ENCODE results near the gene PRIM2.
"Not testable (repeated sequence)": the region's sequence is repeated elsewhere in the genome, so short reads cannot be mapped to it uniquely, and the experiment has no call there.

The PRIM2 gene, protein sequence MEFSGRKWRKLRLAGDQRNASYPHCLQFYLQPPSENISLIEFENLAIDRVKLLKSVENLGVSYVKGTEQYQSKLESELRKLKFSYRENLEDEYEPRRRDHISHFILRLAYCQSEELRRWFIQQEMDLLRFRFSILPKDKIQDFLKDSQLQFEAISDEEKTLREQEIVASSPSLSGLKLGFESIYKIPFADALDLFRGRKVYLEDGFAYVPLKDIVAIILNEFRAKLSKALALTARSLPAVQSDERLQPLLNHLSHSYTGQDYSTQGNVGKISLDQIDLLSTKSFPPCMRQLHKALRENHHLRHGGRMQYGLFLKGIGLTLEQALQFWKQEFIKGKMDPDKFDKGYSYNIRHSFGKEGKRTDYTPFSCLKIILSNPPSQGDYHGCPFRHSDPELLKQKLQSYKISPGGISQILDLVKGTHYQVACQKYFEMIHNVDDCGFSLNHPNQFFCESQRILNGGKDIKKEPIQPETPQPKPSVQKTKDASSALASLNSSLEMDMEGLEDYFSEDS

DNA sequence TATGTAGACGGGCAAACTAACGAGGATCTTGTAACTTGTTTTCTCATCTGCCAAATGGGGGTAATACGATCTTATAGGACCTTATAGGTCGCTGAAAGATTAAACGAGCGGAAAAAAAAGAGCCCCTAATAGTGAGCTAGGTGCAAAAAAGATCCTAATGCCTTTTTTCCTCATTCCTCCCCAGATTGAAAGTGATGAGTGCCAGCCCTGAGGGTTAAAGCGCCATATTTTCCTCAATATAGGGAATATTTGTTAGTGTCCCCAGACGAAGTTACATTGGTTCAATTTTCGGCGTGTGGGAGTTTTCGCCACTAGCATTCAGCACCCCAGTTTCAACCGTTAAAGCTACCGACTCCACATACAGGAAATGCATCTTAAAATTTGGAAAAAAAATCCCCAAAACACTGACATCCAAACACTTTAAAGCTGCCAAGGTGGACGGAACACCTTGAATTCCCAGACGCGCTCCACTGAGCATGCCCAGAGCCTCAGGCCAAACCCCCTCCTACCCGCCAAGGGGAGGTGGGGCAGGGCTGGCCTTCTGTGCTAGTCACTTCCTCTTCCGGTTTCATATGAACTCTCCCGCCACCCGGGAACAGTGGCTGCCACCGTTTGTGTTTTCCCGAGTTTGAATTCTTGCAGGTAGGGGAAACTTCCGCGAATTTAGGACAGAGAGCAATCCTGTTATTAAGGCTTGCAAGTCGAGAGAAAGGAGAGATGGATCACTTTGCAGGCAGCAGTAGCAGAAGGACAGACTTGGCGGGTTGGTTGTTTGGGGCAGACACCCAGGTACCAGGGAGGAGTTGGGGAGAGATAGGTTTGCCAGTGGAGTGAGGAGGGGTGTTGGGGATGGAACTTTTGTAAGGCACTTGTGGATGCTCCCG is at the start of gene PRIM2:
TSS of gene PRIM2 (plus strand) at position 571 of the 884 bp plus-strand sequence. CDS start 816 bp downstream, outside the sequence.
- DNase-seq, result peak; percentile 75

DNA sequence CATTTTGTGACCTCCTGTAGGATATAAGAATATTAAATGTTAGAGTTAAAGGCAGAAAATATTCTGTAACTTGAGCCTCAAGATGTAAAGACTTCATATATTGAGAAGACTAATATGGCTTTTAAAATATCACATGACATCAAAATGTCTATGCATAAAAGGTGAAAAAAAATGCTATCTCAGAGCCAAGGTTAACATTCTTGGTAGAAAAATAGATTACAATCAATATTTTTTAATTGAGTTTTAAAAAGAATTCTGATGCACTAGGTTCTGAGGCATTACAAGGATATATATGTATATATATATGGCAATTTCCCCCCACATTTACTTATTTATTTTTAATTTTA is 49.2 kb upstream of the PRIM2 start:
- DNase-seq, result no peak

DNA sequence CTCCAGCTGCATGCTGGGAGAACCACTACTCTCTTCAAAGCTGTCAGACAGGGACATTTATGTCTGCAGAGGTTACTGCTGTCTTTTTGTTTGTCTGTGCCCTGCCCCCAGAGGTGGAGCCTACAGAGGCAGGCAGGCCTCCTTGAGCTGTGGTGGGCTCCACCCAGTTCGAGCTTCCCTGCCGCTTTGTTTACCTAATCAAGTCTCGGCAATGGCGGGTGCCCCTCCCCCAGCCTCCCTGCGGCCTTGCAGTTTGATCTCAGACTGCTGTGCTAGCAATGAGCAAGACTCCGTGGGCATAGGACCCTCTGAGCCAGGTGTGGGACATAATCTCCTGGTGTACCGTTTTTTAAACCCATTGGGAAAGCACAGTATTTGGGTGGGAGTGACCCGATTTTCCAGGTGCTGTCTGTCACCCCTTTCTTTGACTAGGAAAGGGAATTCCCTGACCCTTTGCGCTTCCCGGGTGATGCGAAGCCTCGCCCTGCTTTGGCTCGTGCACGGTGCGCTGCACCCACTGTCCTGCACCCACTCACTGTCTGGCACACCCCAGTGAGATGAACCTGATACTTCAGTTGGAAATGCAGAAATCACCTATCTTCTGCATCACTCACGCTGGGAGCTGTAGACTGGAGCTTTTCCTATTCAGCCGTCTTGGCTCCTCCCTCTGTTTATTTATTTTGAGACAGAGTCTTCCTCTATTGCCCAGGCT is 43.2 kb upstream of the PRIM2 start:
- not testable (repeated sequence) for DNase-seq

DNA sequence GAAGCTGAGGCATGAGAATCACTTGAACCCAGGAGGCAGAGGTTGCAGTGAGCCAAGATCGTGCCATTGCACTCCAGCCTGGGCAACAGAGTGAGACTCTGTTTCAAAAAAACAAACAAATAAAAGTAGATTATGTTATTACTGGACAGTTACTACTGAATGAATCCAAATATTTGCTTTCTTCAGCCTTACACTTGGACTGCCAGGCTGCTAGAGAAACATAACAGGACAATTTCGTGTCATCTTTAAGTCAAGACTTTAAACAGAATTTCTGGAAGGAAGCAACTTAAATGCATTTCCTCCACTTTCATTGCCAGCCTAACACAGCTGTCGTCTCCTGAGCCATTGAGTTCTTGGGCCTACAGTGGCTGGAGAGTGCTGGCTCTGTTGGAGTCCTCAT is 42.0 kb upstream of the PRIM2 start:
- no peak for DNase-seq

DNA sequence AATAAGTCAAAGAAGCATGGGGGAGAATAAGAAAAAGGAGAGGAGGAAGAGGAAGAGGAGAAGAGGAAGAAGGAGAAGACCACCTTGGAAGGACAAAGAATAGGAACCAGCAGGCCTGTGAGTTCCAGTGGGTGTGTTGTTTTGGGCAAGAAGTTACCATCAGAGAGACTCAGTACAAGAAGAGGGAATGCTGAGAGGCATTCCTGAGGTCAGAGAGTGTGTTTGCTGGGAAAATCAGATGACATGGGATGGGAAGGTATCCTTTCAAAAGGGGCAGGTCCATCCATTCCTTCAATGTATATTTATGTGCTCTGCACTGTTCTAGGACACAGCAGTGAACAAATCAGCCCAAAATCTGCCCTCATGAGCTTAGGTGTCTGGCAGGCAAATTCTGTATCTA is 40.5 kb upstream of the PRIM2 start:
- DNase-seq, result no peak

DNA sequence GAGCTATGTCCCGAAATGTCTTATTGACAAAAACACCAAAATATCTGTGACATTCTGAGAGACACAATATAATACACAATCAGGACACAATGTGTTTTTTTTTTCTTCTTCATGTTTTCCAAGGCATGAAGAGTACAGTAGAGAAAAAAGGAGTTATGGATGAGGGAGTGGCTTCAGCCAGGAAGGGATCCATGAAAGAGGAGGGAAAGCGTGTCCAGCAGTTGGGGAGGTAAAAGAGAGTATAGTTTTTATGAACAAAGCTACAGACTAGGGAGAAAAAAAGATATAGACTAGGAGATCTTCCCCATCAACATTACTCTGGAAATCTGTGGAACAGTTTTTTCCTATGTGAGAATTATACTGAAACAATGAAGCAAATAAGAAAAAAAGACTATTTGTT is 38.9 kb upstream of the PRIM2 start:
- no peak for DNase-seq

DNA sequence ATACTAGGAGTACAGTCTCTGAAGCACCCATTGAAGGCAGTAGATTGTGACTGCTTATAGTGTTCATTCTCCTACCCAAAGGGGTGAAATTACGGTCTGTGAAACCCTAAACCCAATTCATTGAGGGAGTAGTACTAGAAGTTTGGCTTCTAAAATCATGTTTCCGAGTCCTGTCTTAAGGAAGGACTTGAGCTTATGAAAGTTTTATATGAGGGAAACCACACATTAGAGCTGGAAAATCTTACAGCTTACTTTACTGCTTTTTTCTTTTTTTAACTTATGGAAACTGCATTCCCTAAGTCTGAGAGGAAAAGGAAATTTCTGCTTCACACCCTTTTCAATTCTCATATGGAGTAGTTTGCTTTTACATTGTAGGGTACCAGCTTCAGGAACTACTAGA is 38.4 kb upstream of the PRIM2 start:
- no peak for DNase-seq

DNA sequence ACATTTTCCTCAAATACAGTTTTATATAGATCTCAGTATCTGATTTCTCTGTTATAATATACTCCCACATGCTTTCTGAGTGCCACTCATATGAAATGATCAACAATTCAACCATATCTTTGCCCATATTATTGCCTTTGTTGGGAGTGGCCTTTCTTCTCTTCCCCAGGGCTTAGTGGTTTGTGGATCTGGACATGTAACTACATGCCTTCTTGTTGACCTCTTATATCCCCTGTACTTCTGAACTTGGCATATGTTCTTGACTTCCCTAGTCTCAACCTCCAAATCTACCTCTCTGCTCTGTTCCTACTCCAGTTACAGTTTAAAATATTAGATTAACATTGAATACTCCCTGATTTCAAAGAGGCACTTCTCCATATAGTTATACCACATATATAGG is 34.3 kb upstream of the PRIM2 start:
- no peak for DNase-seq

DNA sequence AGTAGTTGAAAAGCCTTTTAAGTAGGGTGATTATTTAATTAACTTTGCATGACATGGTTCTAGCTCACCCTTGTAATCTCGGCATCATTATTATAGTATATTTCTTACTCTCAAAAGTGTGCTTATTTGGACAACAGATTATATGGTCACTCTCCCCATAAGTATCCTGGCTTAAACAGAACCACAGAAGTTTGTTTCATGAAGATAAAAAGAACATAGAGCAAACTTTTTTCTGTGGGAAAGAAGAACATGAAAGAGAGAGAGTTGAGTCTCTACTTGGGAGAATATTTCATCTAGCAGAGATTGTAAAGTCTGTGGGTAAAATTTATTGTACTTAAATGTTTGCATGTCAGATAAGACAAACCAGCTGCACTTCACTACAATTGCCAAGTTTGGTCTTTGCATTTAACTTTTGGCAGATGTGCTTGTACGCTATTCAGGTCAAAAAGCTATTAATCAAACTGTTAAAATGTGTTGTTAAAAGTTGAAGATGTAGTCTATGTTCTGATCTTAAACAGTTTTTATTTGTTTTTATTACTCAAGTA is 33.4 kb upstream of the PRIM2 start:
- no peak for DNase-seq

DNA sequence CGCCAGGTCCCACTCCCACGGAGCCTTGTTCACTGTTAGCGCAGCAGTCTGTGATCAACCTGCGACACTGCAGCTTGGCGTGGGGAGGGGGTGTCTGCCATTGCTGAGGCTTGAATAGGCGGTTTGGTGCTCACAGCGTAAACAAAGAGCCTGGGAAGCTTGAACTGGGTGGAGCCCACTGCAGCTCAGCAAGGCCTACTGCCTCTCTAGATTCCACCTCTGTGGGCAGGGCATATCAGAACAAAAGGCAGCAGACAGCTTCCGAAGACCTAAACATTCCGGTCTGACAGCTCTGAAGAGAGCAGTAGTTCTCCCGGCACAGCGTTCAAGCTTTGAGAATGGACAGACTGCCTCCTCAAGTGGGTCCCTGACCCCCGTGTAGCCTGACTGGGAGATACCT is 29.3 kb upstream of the PRIM2 start:
- DNase-seq, result not testable (repeated sequence)

DNA sequence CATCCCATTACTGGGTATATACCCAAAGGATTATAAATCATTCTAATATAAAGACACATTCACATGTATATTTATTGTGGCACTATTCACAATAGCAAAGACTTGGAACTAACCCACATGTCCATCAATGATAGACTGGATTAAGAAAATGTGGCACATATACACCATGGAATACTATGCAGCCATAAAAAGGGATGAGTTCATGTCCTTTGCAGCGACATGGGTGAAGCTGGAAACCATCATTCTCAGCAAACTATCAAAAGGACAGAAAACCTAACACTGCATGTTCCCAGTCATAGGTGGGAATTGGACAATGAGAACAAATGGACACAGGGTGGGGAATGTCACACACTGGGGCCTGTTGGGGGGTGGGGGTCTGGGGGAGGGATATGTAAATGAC is 24.0 kb upstream of the PRIM2 start:
- not testable (repeated sequence) for DNase-seq

DNA sequence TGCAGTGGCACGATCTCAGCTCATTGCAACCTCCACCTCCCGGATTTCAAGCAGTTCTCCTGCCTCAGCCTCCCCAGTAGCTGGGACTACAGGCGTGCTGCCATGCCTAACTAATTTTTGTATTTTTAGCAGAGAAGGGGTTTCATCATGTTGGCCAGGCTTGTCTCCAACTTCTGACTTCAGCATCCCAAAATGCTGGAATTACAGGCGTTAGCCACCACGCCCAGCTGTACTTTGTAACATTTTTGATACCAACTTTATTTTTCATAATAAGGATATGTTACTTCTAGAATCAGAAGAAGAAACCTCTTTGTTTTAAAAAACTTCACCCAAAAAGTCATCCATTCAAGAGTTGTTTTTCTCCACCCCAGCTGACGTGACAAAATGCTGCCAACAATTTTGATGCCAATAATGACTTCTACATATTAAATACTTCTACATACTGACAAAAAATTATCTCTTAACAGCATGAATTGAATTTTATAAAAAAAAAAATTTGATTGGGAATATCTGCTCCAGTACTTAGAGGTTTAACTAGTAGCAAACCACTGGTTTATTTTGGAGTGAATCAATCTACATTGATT is 22.5 kb upstream of the PRIM2 start:
- DNase-seq, result no peak

DNA sequence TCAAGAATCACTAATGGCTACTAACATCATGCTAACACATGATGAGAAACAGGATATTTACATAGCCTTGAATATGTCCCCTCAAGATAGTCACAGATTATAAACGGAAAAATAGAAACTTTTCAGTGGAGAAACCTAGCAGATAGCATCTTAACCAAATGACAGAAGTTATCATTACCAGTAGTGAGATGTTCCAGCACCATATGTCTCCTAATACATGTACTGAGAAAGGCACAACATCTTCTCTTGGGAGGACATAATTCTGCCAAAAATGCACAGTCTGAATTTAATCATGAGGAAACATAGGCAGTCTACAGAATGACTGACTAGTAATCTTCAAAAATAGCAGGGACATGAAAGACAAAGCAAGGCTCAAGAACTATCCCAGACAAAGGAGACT is 19.9 kb upstream of the PRIM2 start:
- DNase-seq, result no peak

DNA sequence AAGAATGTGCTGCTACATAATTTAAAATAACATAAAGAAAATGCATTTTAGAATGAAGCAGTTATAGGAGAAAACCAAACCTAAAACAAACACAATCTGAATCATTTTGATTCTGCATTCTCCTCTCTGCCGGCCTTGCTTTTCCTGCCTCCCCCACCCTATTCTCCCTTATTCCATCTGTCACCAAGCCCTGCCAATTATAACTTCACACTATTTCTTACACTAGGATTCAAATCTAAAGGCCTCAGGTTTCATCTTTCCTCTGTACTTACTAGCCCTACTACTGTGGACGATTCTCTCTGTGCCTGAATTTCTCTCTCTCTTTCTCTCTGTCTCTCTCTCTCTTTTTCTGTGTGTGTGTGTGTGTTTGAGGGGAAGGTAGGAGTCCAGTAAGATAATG is 18.7 kb upstream of the PRIM2 start:
- no peak for DNase-seq

DNA sequence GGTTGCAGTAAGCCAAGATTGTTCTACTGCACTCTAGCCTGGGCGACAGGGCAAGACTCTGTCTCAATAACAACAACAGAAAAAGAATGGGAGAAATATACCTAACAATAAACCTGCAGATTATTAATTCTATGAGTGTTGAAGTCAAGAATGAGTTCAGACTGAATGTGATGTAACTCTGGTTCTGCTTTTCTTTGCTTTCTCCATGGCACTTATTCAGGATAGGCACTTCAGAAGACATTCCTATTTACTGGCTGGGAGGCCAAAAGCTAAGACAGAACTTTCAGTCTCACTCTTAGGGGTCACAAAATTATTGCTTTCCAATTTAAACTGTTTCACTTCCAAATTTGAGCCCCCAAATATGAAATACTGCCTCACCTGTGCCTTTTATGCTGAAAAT is 15.7 kb upstream of the PRIM2 start:
- no peak for DNase-seq

DNA sequence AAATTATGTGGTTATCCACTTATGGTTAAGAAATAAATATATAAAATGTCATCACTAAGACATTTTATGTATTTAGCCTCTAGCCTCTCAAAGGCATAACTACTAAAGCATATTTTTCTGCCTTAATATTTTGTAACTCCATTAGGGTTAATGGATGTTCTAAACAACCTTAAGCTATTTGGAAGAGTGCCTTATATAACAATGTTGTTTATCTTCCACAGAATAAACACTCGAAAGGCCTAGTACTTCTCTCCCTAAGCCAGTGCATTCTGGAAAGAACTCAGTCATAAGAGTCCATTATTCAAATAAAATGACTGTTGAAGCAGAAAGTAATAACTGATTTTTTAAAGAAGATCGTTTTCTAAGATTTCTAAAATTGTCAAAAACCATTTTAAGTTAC is 15.0 kb upstream of the PRIM2 start:
- DNase-seq, result no peak

DNA sequence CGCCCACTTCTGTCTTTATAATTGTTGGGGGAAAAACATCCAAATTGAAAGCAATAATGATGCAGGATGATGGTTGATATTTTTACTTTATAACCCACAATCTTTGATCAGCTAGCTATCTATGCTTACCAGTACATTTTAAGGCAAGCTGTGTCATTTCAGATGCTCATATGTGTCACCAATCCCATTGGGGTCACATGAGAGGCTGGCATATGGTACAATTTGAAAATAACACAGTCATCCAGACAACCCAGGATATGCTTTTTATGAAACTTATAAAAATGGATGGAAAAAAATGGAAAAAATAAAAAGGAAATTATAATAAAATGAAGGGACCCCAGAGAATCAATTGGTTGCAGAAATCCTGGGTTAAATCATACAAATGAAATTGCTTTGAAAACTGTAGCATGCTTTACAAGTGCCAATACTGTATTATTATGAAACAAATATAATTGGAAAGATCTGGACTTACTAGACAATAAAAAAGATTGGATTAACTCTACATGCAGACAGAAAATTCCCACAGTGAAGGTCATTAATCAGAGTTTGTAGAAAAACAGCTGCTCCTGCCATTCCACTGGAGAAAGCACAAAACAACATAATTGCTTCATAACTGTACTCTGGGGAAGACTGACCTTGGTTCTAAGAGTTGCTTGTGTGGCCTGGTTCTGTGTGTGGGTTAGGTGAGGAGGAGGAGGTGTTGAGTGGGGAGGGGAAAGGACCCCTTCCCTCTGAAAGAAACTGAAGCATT is 13.3 kb upstream of the PRIM2 start:
- no peak for DNase-seq

DNA sequence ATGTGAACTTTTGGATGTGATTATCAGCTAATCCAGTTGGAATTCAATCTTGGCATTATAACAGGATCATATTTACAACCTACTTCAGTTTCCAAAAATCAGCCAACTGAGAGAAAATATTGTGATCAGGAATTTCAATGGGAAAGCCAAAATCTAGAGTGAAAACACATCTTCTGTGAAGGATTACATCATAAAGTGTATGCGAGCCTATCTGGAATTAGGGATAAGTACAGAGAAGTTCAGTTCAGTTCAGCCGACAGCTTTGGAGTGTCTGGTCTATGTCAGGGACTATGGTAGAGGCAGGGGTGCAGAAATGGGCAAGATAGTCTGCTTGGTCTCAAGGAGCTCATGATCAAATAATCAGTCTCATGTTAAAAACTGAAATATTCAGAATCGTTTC is 12.3 kb upstream of the PRIM2 start:
- no peak for DNase-seq

DNA sequence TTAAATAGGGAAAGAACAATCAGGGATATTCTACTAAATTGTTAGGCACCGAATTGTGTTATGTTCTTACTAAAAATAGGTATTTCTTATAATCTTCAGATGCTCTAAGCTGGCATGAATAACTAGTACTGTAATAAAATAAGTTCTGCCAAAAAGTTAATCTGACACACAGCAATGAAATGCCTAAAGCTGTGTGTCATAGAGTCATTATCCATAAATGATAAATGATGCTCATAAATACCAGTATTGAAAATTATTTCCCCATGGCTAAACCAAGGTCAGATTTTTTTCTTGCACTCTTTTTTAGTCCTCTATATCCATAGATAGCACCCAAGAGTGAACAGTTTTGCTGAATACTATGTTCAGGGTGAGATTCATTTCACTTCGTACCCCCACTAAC is 11.7 kb upstream of the PRIM2 start:
- DNase-seq, result peak; percentile 15

DNA sequence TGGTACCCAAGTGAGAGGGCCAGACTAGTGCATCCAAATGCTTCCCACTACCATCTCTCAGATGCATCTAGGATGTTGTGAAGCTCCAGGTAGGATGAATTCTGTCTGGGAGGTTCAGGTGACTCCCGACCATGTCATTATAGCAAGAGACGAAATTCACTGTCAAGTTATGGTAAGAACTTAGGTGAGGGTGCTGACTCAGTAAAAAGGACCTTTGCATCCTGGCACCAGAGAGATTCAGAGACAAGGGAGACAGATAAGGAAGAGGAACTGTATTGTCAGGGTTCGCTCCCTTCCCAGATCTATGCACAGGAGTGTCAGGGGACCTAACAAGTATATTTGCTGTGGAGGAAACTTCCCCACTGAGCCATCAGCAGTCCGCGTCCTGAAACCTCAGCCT is 11.2 kb upstream of the PRIM2 start:
- no peak for DNase-seq

DNA sequence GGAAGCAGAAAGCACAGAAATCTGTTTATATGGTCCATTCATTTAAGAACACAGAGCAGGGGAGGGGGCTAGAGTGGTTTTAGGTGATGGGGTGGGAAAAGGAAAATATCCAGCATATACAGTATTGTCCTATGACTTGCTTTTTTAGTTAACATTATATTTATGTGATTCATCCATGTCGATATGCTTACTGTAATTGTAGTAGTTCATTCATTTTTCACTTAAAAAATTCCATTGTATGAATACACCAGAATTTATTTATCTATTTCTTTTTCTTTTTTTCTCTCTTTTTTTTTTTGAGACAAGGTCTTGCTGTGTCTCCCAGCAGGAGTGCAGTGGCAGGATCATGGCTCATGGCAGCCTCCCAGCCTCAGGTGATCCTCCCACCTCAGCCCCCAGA is 9.6 kb upstream of the PRIM2 start:
- no peak for DNase-seq

DNA sequence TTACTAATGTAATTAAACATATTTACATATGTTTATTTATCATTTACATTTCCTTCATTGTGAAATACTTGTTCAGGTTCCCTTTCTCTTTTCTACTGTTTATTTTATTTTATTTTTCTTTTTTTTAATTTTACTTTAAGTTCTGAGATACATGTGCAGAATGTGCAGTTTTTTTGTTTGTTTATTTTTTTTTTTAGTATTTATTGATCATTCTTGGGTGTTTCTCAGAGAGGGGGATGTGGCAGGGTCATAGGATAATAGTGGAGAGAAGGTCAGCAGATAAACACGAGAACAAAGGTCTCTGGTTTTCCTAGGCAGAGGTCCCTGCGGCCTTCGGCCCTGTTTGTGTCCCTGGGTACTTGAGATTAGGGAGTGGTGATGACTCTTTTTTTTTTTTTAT is 8.7 kb upstream of the PRIM2 start:
- not testable (repeated sequence) for DNase-seq
